Left ventricle myocardium inferior (tissue), 1 donor: ENCODE data around the gene UGT1A7. TPM values are rescaled to one million over a fixed set of nuclear protein-coding genes. Genes with fewer than 3 reads are reported as not detected.

Experiments used
- DNase-seq: peaks from one replicate; pipeline ENCODE4 v3.0.0-alpha.2; 2020
- H3K27ac ChIP-seq: fragments of 200-600 bp; replicated peaks from 2 replicates; pipeline ENCODE4 v1.8.0; 2021
- H3K27me3 ChIP-seq: fragments of 200-600 bp; 2 replicates; pipeline ENCODE4 v1.8.0; 2021; ENCODE audit warnings: low read depth
- H3K36me3 ChIP-seq: fragments of 200-600 bp; 2 replicates; pipeline ENCODE4 v1.8.0; 2021
- H3K4me1 ChIP-seq: fragments of 200-600 bp; 2 replicates; pipeline ENCODE4 v1.8.0; 2021
- H3K4me3 ChIP-seq: fragments of 200-600 bp; 2 replicates; pipeline ENCODE4 v1.8.0; 2021; ENCODE audit warnings: mild to moderate bottlenecking, moderate library complexity
- H3K9me3 ChIP-seq: fragments of 200-600 bp; replicated peaks from 2 replicates; pipeline ENCODE4 v1.8.0; 2021
- intact Hi-C: fragments of 100-400 bp; cut with micrococcal nuclease; formaldehyde crosslinking; loops from one replicate; pipeline ENCODE4 v1.11.0; 2022
- total RNA-seq: library from RNA; stranded (reverse); fragmentation: NEBNext Ultra II Directional; extraction: Animal tissue kit (Norgen Biotek cat#: 25700); gene quantifications from one replicate; pipeline ENCODE4 v1.2.1, GENCODE V29; 2021
- TF ChIP-seq, protein P1 (sequence below): fragments of 200-600 bp; IDR thresholded peaks from 2 replicates; pipeline ENCODE4 v1.8.0; 2021; ENCODE audit warnings: antibody characterized with exemption, mild to moderate bottlenecking, borderline replicate concordance
- donor health status: DM: no; HTN: yes; CAD: no; lungs with severe emphysema.

Gene UGT1A7
- total RNA-seq, 1 donor from 2014 or later, result not detected

DNA sequence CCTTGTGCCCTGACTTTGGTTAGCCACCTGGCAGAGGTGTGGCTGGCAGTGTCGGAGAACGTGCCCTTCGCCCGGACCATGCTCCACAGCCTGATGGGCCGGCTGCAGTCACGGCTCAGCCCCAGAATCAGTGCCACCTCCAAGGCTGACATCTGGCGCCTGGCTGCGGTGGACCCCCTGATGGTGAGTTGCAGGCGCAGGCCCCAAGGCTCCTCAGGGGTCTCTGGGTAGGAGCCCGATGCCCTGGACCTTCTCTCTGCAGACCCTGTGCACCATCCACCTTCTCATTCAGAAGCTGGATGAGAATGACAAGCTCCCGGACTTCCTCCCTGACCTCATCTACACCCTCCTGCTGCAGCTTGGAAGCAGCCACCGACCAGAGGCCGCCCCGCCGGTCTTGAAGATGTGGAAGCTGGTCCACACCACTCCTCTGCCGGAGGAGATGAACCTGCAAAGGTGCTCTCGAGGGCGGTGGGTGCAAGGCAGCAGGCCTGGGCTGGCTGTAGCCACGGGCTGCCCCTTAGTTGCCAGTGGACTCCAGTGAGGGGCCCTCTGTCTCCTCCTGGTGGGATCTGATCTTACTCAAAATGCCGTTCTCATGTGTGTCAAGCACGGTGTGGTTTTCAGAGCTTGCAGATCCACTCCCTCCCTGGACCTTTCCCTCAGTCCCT is 140.5 kb downstream of the UGT1A7 start:
- H3K4me3 ChIP-seq, result no peak overlapping the region
- no peak overlapping the region for H3K27ac ChIP-seq
- peaks cover 8% of the 10 kb centered on the region for H3K9me3 ChIP-seq
- peaks cover 30% of the 10 kb centered on the region for H3K27me3 ChIP-seq
- no peak for DNase-seq
- TF ChIP-seq, protein P1, sequence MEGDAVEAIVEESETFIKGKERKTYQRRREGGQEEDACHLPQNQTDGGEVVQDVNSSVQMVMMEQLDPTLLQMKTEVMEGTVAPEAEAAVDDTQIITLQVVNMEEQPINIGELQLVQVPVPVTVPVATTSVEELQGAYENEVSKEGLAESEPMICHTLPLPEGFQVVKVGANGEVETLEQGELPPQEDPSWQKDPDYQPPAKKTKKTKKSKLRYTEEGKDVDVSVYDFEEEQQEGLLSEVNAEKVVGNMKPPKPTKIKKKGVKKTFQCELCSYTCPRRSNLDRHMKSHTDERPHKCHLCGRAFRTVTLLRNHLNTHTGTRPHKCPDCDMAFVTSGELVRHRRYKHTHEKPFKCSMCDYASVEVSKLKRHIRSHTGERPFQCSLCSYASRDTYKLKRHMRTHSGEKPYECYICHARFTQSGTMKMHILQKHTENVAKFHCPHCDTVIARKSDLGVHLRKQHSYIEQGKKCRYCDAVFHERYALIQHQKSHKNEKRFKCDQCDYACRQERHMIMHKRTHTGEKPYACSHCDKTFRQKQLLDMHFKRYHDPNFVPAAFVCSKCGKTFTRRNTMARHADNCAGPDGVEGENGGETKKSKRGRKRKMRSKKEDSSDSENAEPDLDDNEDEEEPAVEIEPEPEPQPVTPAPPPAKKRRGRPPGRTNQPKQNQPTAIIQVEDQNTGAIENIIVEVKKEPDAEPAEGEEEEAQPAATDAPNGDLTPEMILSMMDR, result no peak
- intact Hi-C loops, result no loop called here
- H3K36me3 ChIP-seq, result no peaks in the 10 kb centered on the region
- no peaks in the 10 kb centered on the region for H3K4me1 ChIP-seq

Other genes with a start within 250 kb of the UGT1A7 start
- gene USP40, start 115.1 kb upstream of the UGT1A7 start, total RNA-seq, result 20.0 TPM
- not detected for gene UGT1A8, start 64.3 kb upstream of the UGT1A7 start, total RNA-seq
- gene UGT1A10, start 45.5 kb upstream of the UGT1A7 start, total RNA-seq, result not detected
- gene UGT1A9, start 10.0 kb upstream of the UGT1A7 start, total RNA-seq, result not detected
- gene UGT1A6, start 11.0 kb downstream of the UGT1A7 start, total RNA-seq, result not detected
- not detected for gene UGT1A5, start 31.0 kb downstream of the UGT1A7 start, total RNA-seq
- gene UGT1A4, start 36.8 kb downstream of the UGT1A7 start, total RNA-seq, result not detected
- not detected for gene UGT1A3, start 47.1 kb downstream of the UGT1A7 start, total RNA-seq
- gene UGT1A1, start 78.4 kb downstream of the UGT1A7 start, total RNA-seq, result not detected
- not detected for gene MROH2A, start 96.4 kb downstream of the UGT1A7 start, total RNA-seq
- gene HJURP, start 172.6 kb downstream of the UGT1A7 start, total RNA-seq, result 0.36 TPM
- gene TRPM8, start 235.5 kb downstream of the UGT1A7 start, total RNA-seq, result not detected